ENCODE results near the gene CST7.
"Not testable (repeated sequence)": the region's sequence is repeated elsewhere in the genome, so short reads cannot be mapped to it uniquely, and the experiment has no call there.

The CST7 gene

DNA sequence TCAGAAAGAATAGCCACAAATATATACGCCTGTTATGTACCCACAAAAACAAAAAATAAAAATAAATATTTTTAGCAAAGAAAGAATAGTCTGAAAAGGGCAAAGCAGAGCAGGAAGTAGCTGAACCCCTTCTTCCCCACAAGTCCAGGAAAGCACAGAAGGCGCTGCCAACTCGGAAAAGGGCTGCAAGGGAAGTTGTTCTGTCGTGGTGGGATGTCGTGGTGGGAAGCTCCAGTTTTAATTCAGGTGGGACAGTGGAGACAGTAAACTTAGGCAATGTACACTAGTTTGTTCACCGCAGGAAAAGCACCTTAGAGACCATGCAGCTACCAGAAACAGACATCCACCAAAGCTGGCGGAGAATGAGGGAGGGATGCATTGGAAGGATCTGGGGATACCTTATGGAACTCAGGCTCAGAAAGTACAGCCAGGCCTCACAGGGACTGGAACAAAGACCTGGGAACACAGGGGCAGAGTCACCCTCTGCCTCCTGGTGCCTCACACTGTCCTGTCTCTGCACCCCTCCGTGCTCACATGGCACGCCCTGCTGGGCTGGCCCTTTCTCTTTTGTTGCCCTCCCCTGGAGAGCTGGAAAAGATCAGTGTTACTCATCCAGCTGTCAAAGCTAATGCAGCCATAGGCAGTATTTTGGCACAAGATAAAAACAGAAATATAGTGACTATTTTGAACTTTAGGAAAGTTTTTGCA, 46.8 kb downstream of the CST7 start:
- no peaks in the 10 kb centered on the region for H3K27me3 ChIP-seq (ENCODE audit: control insufficient read depth in 1 of 2, insufficient read depth in 2 of 2, low read length in 2 of 2)
- H3K9me3 ChIP-seq (ENCODE audit: control insufficient read depth in 2 of 2, low read length in 2 of 2) = no peaks in the 10 kb centered on the region
- no peak overlapping the region for H3K4me3 ChIP-seq (ENCODE audit: low read length in 2 of 2)
- peaks cover 69% of the 10 kb centered on the region for H3K4me1 ChIP-seq (ENCODE audit: control insufficient read depth, insufficient read depth, low read length)
- no peak overlapping the region for H3K9ac ChIP-seq (ENCODE audit: low read length in 2 of 2)
- H3K27ac ChIP-seq (ENCODE audit: low read length) = no peak overlapping the region
- H3K36me3 ChIP-seq (ENCODE audit: control insufficient read depth in 2 of 2, insufficient read depth in 2 of 2, low read length in 2 of 2) = no peaks in the 10 kb centered on the region

DNA sequence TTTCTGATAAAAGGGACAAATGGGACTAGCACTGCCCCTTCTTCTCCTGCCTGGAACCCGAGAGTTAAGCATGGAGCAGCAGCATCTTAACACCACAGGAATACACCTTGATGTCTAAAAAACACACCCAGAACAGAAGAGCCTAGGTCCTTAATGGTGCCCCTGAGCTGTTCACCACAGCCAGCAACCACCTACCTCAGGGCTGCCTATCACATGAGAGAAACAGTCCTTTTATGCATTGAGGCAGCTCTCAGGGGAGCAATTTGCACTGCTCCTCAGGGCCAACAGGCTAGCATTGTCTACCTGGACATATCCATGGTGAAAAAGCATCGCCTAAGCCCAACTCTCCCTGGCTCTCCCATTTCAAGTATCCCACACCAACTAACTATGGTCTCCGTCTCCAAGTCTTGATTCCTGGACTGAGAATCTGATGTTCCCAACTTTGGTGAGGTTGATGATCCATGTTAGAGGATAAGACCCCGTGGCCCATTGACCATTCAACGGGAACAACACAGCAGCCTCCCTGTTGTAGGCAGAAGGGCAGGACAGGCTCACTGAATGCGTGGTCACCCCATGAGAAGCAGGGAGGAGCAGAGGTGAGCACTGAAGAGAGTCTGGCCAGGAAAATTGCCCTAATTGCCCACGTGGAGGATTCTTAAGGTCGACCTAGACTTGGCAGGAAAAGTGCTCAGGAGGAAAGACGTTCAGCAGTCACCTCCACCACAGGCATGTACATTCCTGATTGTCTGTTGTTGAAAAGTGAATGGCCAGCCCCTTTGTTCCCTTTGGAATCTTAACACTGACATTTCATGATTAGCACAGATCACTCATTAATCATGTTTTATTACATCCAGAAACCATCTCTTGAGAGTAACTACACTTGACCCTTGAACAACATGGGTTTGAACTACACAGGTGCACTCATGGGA, 47.6 kb downstream of the CST7 start:
- H3K27me3 ChIP-seq (ENCODE audit: control insufficient read depth in 1 of 2, insufficient read depth in 2 of 2, low read length in 2 of 2) = no peaks in the 10 kb centered on the region
- no peaks in the 10 kb centered on the region for H3K9me3 ChIP-seq (ENCODE audit: control insufficient read depth in 2 of 2, low read length in 2 of 2)
- no peaks in the 10 kb centered on the region for H3K36me3 ChIP-seq (ENCODE audit: control insufficient read depth in 2 of 2, insufficient read depth in 2 of 2, low read length in 2 of 2)
- no peak overlapping the region for H3K4me3 ChIP-seq (ENCODE audit: low read length in 2 of 2)
- no peak overlapping the region for H3K9ac ChIP-seq (ENCODE audit: low read length in 2 of 2)
- no peak overlapping the region for H3K27ac ChIP-seq (ENCODE audit: low read length)
- peaks cover 69% of the 10 kb centered on the region for H3K4me1 ChIP-seq (ENCODE audit: control insufficient read depth, insufficient read depth, low read length)

DNA sequence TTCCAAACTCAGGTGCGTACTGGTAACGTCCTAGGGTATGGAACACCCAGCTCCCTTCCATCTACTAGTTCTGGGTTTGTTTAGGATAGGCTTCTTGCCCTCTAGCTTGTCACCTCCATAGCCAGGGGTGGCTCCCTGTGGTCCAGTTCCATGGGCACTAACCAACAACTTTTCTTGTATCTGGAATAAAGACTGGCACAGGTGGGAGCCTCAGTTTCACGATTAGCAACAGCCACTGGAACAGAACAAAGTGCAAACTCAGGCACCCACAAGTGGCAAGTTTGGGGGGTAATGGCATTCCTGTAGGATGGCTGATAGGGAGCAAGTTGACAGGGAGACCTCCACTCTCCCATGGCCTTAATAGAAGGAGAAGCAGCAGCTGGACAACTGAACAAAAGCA, 49.1 kb downstream of the CST7 start:
- Histone ChIP-seq H3K27ac (ENCODE audit: low read length) (peak overlapping the region; percentile 78), H3K36me3 (ENCODE audit: control insufficient read depth in 2 of 2, insufficient read depth in 2 of 2, low read length in 2 of 2) (no peaks in the 10 kb centered on the region), H3K9me3 (ENCODE audit: control insufficient read depth in 2 of 2, low read length in 2 of 2) (no peaks in the 10 kb centered on the region), H3K4me3 (ENCODE audit: low read length in 2 of 2) (no peak overlapping the region), H3K4me1 (ENCODE audit: control insufficient read depth, insufficient read depth, low read length) (peaks cover 62% of the 10 kb centered on the region), H3K9ac (ENCODE audit: low read length in 2 of 2) (peak overlapping the region in 1 of 2 donors; percentile 62), H3K27me3 (ENCODE audit: control insufficient read depth in 1 of 2, insufficient read depth in 2 of 2, low read length in 2 of 2) (no peaks in the 10 kb centered on the region)

DNA sequence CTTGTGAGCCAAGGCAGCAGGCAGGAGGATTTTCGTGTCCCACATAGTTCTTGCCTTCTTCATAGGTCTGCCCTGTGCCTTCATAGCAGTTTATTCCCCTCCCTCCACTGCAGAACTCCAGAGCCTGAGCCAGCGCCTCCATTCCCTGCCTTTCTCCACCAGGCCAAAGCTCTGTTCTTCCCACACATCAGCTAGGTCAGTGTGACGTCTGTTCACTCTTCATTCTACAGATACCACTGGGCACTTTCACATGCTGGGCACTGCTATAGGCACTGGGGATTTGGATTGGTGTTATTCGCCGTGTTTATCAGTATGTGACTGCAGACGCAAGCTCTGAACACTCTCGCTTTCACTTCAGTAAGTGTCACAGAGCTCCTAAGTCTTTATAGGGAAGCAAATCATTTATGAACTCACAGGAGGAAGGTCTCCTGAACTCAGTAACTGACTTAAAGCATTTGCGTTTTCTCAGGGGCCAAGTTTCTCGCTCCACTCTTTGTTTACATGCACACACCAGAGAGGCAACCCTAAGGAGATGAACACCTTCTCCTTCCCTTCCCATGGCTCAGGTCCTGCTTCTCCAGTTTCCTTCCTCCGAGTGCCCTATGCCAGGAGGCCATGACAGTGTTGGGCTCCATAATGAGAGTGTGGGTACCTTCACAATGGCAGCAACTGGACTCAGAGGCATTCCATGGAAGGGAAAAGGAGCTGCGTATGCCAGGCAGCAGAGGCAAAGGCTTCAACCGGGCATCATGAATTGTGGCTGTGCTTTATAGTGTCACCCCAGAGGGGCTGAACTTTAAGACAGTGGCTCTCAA, 49.8 kb downstream of the CST7 start:
- peaks cover 58% of the 10 kb centered on the region for H3K4me1 ChIP-seq (ENCODE audit: control insufficient read depth, insufficient read depth, low read length)
- peak overlapping the region; percentile 78 for H3K27ac ChIP-seq (ENCODE audit: low read length)
- H3K9ac ChIP-seq (ENCODE audit: low read length in 2 of 2) = peak overlapping the region in 1 of 2 donors; percentile 62
- H3K27me3 ChIP-seq (ENCODE audit: control insufficient read depth in 1 of 2, insufficient read depth in 2 of 2, low read length in 2 of 2) = no peaks in the 10 kb centered on the region
- no peaks in the 10 kb centered on the region for H3K36me3 ChIP-seq (ENCODE audit: control insufficient read depth in 2 of 2, insufficient read depth in 2 of 2, low read length in 2 of 2)
- H3K9me3 ChIP-seq (ENCODE audit: control insufficient read depth in 2 of 2, low read length in 2 of 2) = no peaks in the 10 kb centered on the region
- peak overlapping the region in 1 of 2 donors; percentile 55 for H3K4me3 ChIP-seq (ENCODE audit: low read length in 2 of 2)

DNA sequence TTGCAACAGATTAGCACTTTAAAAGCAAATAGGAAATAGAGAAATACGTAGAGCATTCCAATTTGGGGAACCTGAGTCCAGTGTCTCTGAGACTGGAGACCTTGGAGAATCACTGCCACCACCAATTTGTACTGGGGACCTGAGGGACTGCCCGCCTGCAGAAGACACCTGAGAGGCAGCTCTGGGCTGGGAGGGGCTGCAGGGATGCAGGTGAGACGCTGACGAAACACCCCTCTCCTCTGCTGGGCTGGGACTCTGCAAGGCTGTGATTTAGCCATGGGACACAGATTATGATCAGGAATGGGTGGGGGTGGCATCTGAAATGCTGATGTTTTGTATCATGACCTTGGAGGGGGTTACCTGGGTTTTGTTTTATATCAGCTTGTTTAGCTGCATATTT, 50.5 kb downstream of the CST7 start:
- Histone ChIP-seq H3K36me3 (ENCODE audit: control insufficient read depth in 2 of 2, insufficient read depth in 2 of 2, low read length in 2 of 2) (no peaks in the 10 kb centered on the region), H3K27me3 (ENCODE audit: control insufficient read depth in 1 of 2, insufficient read depth in 2 of 2, low read length in 2 of 2) (no peaks in the 10 kb centered on the region), H3K4me3 (ENCODE audit: low read length in 2 of 2) (no peak overlapping the region), H3K9me3 (ENCODE audit: control insufficient read depth in 2 of 2, low read length in 2 of 2) (no peaks in the 10 kb centered on the region), H3K9ac (ENCODE audit: low read length in 2 of 2) (no peak overlapping the region), H3K27ac (ENCODE audit: low read length) (peak overlapping the region; percentile 78), H3K4me1 (ENCODE audit: control insufficient read depth, insufficient read depth, low read length) (peaks cover 56% of the 10 kb centered on the region)

DNA sequence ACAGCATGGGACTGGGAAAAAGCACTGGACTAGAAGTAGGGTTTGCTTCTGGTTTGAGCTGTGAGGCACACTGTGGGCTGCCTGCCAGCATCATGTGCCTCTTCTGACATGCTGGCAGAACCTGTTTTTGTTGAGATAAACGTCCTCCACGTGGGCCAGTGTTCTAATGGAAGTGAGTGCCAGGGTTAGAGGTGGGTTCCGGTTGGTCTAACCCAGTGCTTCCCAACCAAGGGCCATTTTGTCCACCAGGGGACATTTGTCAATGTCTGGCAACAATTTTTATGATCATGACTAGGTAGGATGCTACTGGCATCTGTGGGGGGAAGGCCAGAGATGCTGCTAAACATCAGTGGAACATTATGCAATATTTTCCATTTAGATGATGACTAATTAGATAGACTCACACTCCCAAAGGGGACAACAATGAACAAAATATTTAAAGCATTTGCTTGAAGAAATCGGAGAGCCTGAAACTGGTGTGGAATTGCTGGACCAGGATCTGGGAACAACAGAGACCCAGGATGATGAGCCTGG, 51.3 kb downstream of the CST7 start:
- Histone ChIP-seq H3K4me3 (ENCODE audit: low read length in 2 of 2) (no peak overlapping the region), H3K9me3 (ENCODE audit: control insufficient read depth in 2 of 2, low read length in 2 of 2) (no peaks in the 10 kb centered on the region), H3K4me1 (ENCODE audit: control insufficient read depth, insufficient read depth, low read length) (peaks cover 56% of the 10 kb centered on the region), H3K27me3 (ENCODE audit: control insufficient read depth in 1 of 2, insufficient read depth in 2 of 2, low read length in 2 of 2) (no peaks in the 10 kb centered on the region), H3K9ac (ENCODE audit: low read length in 2 of 2) (no peak overlapping the region), H3K36me3 (ENCODE audit: control insufficient read depth in 2 of 2, insufficient read depth in 2 of 2, low read length in 2 of 2) (no peaks in the 10 kb centered on the region), H3K27ac (ENCODE audit: low read length) (peak overlapping the region; percentile 78)

DNA sequence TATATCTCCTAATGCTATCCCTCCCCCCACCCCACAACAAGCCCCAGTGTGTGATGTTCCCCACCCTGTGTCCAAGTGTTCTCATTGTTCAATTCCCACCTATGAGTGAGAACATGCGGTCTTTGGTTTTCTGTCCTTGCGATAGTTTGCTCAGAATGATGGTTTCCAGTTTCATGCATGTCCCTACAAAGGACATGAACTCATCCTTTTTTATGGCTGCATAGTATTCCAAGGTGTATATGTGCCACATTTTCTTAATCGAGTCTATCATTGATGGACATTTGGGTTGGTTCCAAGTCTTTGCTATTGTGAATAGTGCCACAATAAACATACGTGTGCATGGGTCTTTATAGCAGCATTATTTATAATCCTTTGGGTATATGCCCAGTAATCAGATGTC, 52.3 kb downstream of the CST7 start:
- H3K27ac ChIP-seq (ENCODE audit: low read length); H3K36me3 ChIP-seq (ENCODE audit: control insufficient read depth in 2 of 2, insufficient read depth in 2 of 2, low read length in 2 of 2); H3K9me3 ChIP-seq (ENCODE audit: control insufficient read depth in 2 of 2, low read length in 2 of 2); H3K9ac ChIP-seq (ENCODE audit: low read length in 2 of 2); H3K27me3 ChIP-seq (ENCODE audit: control insufficient read depth in 1 of 2, insufficient read depth in 2 of 2, low read length in 2 of 2); H3K4me3 ChIP-seq (ENCODE audit: low read length in 2 of 2): not testable (repeated sequence)
- peaks cover 56% of the 10 kb centered on the region for H3K4me1 ChIP-seq (ENCODE audit: control insufficient read depth, insufficient read depth, low read length)

DNA sequence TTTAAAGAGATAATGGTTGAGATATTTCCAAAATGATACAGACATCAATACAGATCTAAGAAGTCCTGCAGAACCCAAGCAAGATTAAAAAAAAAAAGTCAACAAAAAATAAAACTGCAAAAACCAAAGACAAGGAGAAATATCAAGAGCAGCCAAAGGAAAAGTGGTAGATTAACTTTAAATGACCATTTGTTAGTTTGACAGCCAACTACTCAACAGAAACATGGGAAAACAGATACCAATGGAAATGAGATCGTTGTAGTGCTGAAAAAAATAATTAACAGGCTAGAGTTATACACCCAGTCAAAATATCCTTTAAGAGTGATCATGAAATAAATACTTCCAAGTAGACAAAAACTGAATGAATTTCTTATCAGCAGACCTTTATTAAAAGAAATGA, 53.9 kb downstream of the CST7 start:
- Histone ChIP-seq H3K36me3 (ENCODE audit: control insufficient read depth in 2 of 2, insufficient read depth in 2 of 2, low read length in 2 of 2) (peaks cover 9 to 13% of the 10 kb centered on the region in 2 donors), H3K9me3 (ENCODE audit: control insufficient read depth in 2 of 2, low read length in 2 of 2) (no peaks in the 10 kb centered on the region), H3K27ac (ENCODE audit: low read length) (no peak overlapping the region), H3K4me1 (ENCODE audit: control insufficient read depth, insufficient read depth, low read length) (peaks cover 59% of the 10 kb centered on the region), H3K27me3 (ENCODE audit: control insufficient read depth in 1 of 2, insufficient read depth in 2 of 2, low read length in 2 of 2) (no peaks in the 10 kb centered on the region), H3K4me3 (ENCODE audit: low read length in 2 of 2) (no peak overlapping the region), H3K9ac (ENCODE audit: low read length in 2 of 2) (no peak overlapping the region)

DNA sequence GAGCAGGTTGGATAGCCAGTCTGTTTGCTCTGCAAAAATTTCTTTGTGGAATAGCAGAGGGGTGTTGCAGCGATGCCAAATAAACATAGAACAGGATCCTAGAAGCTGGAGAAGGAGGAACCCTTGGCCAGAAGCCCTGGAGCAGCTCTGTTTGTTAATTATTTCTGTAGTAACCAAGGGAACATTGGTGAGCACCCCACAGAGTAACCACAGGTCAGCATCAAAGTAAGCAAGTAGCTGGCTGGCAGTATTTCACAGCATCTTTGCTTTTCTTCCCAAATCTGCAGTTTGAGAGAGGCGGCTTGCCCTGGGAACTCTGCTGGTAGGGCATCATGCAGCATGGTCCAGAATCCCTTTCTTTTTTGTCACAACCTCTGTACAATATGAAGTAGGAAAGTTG, 56.2 kb downstream of the CST7 start:
- Histone ChIP-seq H3K27ac (ENCODE audit: low read length) (peak overlapping the region; percentile 82), H3K4me1 (ENCODE audit: control insufficient read depth, insufficient read depth, low read length) (peaks cover 58% of the 10 kb centered on the region), H3K27me3 (ENCODE audit: control insufficient read depth in 1 of 2, insufficient read depth in 2 of 2, low read length in 2 of 2) (no peaks in the 10 kb centered on the region), H3K9me3 (ENCODE audit: control insufficient read depth in 2 of 2, low read length in 2 of 2) (no peaks in the 10 kb centered on the region), H3K4me3 (ENCODE audit: low read length in 2 of 2) (peak overlapping the region in 1 of 2 donors; percentile 29), H3K9ac (ENCODE audit: low read length in 2 of 2) (peak overlapping the region in 1 of 2 donors; percentile 0), H3K36me3 (ENCODE audit: control insufficient read depth in 2 of 2, insufficient read depth in 2 of 2, low read length in 2 of 2) (peaks cover 9 to 27% of the 10 kb centered on the region in 2 donors)

DNA sequence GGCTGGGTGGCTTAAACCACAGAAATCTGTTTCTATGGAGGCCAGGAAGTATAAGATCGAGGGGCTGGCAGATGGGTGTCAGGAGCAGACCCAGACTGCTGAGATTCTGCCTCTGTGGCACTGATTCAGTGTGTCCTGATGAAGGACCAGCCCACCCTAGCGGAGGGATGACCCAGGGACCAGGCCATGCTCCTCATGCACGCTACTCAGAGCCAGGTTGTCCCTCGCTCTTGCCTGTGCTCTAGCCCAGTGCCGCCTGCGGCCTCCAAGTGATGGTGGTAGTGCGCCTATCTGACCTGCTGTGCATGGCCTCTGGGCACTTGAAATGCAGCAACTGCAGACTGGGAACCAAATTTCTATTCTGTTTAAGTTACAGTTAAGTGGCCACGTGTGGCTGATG, 56.6 kb downstream of the CST7 start:
- peaks cover 55% of the 10 kb centered on the region for H3K4me1 ChIP-seq (ENCODE audit: control insufficient read depth, insufficient read depth, low read length)
- H3K9me3 ChIP-seq (ENCODE audit: control insufficient read depth in 2 of 2, low read length in 2 of 2) = no peaks in the 10 kb centered on the region
- peaks cover 9 to 30% of the 10 kb centered on the region in 2 donors for H3K36me3 ChIP-seq (ENCODE audit: control insufficient read depth in 2 of 2, insufficient read depth in 2 of 2, low read length in 2 of 2)
- peak overlapping the region; percentile 0 to 51 for H3K9ac ChIP-seq (ENCODE audit: low read length in 2 of 2)
- no peaks in the 10 kb centered on the region for H3K27me3 ChIP-seq (ENCODE audit: control insufficient read depth in 1 of 2, insufficient read depth in 2 of 2, low read length in 2 of 2)
- peak overlapping the region; percentile 82 for H3K27ac ChIP-seq (ENCODE audit: low read length)
- H3K4me3 ChIP-seq (ENCODE audit: low read length in 2 of 2) = peak overlapping the region in 1 of 2 donors; percentile 29

Measured in stomach smooth muscle (tissue), 2 donors.